Skin epidermis (tissue), 12 donors: ENCODE measurements around the gene TRIM29.

ENCODE experiments used
- H3K27ac ChIP-seq, 21 experiments: fragments of 200-600 bp; sonication (generic) in 11 of 21; one replicate each; pipeline ENCODE4 v1.5.0; 2020; ENCODE audit warnings: mild to moderate bottlenecking in 3 of 21, inconsistent platforms in 2 of 21, moderate library complexity in 2 of 21
- H3K4me3 ChIP-seq, 7 experiments: fragments of 200-600 bp; sonication (generic) in 2 of 7; one replicate each; pipeline ENCODE4 v1.5.0; 2020; ENCODE audit warnings: inconsistent platforms in 2 of 7, mild to moderate bottlenecking in 2 of 7, moderate library complexity in 1 of 7

Gene TRIM29

DNA sequence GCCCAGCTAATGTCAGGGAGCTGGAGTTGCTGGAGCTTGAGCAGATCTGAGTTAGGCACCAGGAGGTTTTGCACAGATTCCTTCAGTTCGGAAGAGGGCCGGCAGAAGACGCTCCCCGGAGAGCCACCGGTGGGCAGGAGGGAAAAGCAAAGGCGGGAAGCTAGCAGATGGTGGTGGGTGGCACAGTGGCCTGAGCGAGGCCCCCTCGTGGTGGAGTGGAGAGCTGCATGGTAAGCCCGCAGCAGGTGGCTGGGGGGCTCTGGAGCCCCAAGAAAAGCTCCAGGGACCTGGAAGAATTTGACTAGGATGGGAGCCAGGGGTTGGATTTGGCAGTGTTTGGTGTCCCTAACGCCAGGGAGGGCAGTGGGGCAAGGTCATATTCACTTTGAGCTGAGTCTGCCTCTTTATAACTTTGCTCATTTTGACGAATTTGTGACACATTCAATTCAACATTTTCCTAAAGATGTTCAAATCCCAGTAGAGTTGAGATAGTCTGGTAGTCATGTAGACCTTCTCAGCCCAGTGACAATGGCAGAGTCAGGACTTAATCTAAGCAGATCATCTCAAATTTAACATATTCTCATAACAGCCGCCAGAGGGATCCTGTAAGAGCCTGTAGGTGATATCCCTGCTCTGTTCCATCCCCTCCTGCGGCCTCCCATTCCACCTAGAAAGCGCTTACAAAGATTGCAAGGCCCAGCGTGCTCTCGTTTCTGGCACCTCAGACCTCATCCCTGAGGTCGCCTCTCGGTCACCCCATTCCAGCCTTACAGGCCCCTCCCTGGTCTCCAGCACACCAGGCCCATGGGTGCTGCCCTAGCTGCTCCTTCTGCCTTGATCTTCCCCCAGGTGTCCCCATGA, 57.9 kb downstream of the TRIM29 start:
- H3K4me3 ChIP-seq: no peak overlapping the region
- no peak overlapping the region for H3K27ac ChIP-seq

DNA sequence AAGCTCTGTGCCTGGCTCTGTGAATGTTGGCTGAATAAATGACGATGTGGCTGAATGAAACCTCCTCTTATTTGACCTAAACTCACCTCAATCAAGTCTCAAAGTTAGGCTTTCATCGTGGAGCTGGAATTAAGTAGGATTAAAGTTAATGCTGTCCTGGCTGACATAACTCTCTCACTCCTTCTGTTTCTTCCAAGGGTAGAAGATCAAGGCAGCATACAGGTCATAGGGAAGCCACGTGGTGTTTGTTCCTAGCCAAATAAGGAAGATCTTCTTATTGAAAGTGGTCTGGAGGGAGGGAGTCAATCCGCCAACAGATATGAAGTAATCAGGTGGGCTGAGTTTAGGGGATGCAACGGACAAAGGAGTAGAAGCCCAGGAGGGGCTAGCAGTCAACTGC, 59.5 kb downstream of the TRIM29 start:
- no peak overlapping the region for H3K27ac ChIP-seq
- no peak overlapping the region for H3K4me3 ChIP-seq

DNA sequence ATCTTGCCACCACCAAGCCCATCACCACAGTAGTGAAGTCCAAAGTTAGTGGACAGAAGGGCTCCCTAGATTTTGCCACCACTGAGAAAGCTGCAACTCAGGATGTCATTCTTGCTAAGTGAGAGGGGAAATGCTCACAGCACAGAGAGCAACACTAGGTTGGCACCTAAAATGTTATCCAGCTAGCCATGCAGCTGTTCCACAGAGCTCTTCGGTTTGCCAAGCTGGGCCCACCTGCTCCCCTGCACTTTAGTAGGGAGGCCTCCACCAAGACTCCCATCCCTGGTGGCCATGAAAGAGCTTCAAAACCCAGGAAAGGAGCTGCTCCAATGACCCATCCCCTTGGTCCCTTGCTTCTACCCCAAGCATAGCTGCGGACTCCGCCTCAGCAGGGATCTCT, 63.8 kb downstream of the TRIM29 start:
- no peak overlapping the region for H3K27ac ChIP-seq
- H3K4me3 ChIP-seq: no peak overlapping the region

DNA sequence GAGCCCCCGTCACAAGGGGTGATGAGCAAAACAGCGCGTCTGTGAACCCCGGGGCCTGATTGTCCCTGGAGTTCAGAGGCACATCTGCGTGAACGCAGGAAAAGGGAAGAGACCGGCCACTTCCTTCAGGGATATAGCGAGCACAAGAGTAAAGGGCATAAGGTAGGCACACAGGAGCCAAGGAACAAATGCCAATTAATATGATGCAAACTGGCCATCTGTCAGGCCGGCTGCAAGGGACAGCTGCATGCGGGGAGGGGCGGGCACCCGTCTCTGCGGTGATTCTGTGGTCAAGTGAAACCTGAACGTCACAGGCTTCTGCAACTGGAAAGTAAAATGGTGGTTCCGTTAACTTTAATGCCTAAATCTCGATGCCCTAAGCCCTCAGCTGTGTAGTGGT, 64.7 kb downstream of the TRIM29 start:
- no peak overlapping the region for H3K4me3 ChIP-seq
- H3K27ac ChIP-seq: no peak overlapping the region

DNA sequence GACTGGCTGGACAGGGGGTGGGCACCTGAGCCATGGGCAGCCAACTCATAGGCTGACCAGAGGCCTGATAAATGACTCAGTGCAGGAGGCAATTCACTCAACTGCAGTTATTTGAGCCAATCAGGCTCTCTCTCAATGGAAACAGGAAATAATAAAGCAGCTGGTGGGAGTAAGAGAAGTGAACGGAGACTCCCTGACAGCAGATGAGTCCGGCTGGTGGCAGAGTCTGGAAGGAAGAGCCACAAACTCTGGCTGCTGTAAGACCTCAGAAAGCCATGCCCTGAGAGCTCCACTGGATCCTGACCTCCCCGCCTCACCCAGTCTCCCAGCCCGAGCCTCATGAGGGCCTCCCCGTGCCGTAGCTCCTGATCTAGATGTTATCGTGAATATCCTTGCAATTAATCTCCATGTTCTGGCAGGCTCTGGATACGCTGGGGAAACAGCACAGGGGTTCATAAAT, 69.8 kb downstream of the TRIM29 start:
- no peak overlapping the region for H3K27ac ChIP-seq
- no peak overlapping the region for H3K4me3 ChIP-seq

DNA sequence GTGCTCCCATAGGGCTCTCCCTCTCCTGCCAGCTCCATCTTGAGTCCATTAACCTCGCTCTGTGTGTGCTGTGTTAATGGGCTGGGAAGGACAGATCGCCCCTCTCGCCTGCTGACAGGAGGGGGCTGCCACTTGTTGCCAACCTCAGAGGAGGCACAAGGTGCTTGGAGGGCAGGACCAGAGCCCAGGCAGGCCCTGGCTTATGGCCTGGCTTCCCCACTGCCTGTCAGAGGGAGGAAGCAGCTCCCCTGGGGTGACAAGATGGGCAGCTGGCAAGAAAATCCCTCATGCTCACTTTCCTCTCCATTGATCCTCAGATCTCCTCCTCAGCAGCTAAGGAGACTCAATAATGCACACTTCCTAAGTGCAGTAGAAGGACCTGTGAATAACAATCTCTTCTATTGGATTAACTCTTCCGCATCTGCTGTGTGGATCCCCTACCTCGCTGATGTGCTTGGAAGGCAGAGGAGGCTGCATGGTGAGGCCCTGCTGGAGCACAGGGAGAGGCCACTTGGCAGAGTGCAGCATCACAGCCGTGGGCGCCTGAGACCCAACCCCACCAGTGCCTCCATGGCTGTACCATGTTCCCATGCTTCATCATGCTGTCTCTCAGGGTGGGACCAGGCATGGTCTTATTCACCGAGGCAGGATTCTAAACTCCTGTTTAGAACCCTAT, 70.3 kb downstream of the TRIM29 start:
- no peak overlapping the region for H3K27ac ChIP-seq
- no peak overlapping the region for H3K4me3 ChIP-seq

DNA sequence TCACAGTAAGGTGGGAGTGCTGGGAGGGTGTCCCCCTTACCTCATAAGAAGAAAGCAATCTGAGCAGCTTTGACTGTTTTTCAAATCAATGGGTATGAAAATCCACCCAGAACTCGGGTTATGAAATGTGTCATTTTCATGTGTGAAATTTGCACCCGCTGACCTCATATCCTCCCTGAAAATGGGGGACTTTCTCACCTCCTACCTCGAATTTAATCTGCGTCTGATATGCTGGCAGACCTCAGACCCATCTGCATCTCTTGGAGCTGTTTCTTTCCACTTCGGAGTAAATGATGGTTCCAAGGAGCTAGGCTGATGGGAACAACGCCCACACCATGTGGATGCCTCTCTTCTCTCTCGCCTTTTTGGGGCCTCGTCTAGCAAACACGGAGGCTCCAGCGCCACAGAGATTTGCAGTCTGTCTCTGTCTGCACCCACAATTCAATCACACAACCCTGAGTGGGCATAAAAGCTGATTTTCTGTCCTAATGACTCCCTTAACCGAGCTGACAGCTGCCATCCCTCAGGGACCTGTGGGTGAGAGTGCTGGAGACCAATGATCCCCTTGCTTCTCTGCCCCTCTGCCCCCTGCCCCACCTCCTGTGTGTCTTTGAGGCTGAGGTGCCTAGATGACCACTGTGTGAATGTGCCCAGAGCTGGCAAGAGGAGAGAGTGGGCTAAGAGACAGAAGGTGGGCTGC, 71.0 kb downstream of the TRIM29 start:
- Histone ChIP-seq H3K4me3 (no peak overlapping the region), H3K27ac (no peak overlapping the region)

DNA sequence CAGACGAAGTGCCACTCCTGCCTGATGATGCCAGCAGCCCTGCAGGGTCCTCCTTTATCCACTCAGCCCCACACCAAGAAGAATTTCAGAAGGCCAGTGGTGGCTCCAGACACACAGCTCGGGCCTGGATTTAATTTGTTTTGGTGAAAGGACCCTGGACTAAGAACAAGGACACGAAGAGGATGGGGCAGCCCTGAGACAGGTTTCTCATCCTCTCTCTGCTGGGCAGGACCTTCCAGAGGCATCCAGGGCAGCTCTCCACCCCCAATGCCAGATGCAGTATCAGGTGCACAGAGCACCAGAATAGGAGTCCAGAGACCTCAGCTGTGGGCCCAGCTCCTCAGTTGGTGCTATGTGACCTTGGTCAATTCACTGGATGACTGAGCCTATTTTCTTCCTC, 72.0 kb downstream of the TRIM29 start:
- no peak overlapping the region for H3K27ac ChIP-seq
- H3K4me3 ChIP-seq: no peak overlapping the region

DNA sequence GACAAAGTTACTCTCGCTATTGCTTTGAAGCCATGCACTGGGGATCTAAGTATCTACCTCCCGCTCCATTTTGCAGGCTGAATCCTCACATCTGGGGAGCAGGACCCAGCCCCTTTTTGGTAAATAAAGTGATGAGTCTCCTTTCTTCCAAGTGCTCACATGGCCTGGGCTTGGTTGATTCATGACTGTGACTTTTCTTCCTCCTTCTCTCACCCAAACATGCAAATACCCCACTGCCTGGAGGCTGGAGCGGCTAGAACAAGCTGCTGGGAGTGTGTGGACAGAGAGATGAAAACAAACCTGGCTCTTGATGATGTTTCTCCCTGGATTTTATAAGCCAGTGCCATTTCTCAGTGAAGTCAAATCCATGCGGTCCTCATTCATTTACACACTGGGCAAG, 72.7 kb downstream of the TRIM29 start:
- H3K4me3 ChIP-seq: no peak overlapping the region
- no peak overlapping the region for H3K27ac ChIP-seq

DNA sequence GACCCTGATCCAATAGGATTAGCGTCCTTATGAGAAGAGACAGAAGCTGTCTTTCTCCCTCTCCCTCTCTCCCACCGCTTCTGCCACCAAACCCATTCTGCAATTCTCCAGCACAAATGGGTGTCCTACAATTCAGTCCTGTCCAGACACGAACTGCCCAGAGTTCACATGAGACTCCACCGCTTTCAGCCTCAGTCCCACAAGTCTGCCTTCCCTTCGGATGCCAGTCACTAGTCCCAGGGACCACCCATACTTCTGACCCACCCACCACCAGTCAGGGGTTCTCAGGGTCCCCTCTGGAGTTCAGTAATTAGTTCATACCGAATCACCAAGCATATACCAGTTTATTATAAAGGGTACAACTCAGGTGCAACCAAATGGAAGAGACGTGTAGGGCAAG, 73.6 kb downstream of the TRIM29 start:
- no peak overlapping the region for H3K27ac ChIP-seq

DNA sequence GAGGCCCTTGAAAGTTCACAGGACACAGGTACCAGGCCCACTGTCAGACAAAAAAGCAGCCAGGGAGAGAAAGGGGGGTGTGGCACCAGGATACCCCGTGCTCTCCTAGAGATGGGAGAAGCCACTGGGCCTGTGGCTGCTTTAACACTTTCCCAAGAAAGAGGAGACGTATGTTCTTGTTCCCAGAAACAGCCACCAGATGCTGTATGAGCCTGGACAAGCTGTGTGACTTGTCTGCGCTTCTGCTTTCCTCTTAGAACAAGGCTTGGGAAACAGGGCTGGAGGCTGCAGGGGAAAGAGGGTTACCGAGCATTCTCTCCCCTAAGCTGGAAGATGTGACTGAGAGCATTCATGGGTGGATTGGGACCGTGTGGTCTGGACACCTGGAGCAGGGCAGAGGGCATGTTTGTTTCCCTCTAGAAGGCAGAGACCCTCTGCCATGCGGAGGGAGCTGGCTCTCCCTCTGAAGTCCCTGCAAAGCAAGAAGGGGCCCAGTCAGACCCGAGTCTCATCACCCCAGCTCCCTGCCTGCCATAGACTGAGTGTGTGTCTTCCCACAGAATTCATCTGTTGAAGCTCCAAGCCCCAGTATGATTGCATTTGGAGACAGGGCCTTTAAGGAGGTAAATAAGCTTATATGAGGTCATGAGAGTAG, 74.1 kb downstream of the TRIM29 start:
- H3K4me3 ChIP-seq: no peak overlapping the region
- no peak overlapping the region for H3K27ac ChIP-seq

More for the DNA sequence above, 73.6 kb downstream of the TRIM29 start:
- H3K4me3 ChIP-seq: no peak overlapping the region

DNA sequence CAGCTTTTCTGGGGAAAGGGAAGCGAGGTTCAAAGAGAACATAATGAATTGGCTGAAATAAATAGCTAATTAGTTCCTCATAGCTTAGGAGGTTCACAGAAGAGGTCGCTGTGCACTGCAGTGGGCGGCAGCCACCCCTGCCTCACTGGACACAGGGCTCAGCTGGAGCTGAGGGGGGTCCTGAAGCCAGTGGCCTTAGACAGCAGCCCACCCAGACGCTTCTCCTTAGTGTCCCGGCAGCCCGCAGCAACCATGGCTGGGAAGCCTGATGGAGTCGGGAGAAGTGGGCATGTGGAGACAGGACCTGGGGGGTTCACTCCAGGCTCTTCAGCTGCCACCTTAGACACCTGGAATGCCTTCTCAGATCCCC, 75.4 kb downstream of the TRIM29 start:
- Histone ChIP-seq H3K4me3 (no peak overlapping the region), H3K27ac (peak overlapping the region in 7 of 21 experiments; percentile 5 to 75 (median 22))

DNA sequence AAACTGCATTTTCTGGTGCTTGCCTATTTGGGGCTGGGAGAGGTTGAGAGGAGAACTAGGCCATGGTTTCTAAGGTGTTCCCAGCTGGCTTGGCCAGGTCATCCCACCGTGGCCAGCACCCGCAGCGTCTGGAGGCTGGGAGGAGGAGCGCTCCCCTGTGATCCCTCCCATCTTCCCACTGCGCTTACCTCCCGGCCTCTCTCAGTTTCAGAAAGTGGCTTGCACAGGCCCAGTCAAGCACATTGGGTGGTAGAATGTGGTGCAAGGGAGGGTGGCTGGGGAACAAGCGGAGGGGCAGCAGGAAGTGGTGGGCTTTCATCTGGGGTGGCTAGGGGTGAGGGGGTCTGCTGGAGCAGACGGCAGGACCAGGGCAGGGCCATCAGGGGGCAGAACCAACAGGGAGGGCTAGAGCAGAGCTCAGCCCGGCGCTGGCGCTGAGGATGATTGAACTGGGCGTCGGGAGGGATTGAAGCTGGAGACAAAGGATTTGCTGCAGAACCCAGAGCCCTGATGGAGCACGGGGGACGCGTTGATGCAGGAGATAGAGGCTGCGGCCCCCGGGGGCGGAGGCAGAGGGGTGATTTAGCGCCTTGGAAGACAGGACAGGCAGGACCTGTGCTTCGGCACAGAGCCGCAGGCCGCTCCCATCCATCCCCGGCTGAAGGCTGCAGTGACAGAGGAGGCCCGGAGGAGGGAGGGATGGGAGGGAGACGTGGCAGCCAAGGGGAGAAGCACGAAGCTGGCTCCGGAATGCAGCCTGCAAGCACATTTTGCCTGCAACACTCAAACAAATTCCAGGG, 76.0 kb downstream of the TRIM29 start:
- Histone ChIP-seq H3K27ac (peak overlapping the region in 8 of 21 experiments; percentile 5 to 75 (median 44)), H3K4me3 (no peak overlapping the region)
